H1 (cell line): ENCODE measurements around the gene SLC25A42. TPM values are rescaled to one million over a fixed set of nuclear protein-coding genes. Genes with fewer than 3 reads are reported as not detected.

Experiments used
- CEBPB ChIP-seq: IDR thresholded peaks from 2 replicates; pipeline ENCODE4 v1.6.1; 2012; ENCODE audit warnings: low read depth, low read length
- SP4 ChIP-seq: IDR thresholded peaks from 2 replicates; pipeline ENCODE4 v1.6.1; 2012; ENCODE audit warnings: low read length, inconsistent platforms
- polyA plus RNA-seq, 7 experiments: library from polyadenylated mRNA; depleted of rRNA in 3 of 7; stranded (reverse) in 5 of 7; unstranded in 2 of 7; fragments of >200 nt in 5 of 7; fragments of 200-250 nt in 2 of 7; gene quantifications; 1 replicate in 5 of 7; 2 replicates in 1 of 7; 4 replicates in 1 of 7; pipeline versions ENCODE4 v1.2.1 to v1.2.3, GENCODE V29; 2011 to 2013; ENCODE audit warnings: missing spikeins in 2 of 7, mixed read lengths in 2 of 7
- total RNA-seq: library from RNA; stranded (reverse); fragmentation: NEBNext Ultra II Directional; extraction: Animal tissue kit (Norgen Biotek cat#: 25700); gene quantifications from 2 replicates; pipeline ENCODE4 v1.2.1, GENCODE V29; 2021
- TF ChIP-seq, protein P1 (sequence below): IDR thresholded peaks from 2 replicates; pipeline ENCODE4 v1.6.1; 2011; ENCODE audit warnings: low read depth, mild to moderate bottlenecking, low read length; ENCODE audit not compliant: insufficient read depth

The SLC25A42 gene
- total and polyA plus RNA-seq, 2 of the 8 experiments (the other 6 are each of a cell fraction or from before 2014, with no cell fraction given) = 5.9 to 6.2 TPM

DNA sequence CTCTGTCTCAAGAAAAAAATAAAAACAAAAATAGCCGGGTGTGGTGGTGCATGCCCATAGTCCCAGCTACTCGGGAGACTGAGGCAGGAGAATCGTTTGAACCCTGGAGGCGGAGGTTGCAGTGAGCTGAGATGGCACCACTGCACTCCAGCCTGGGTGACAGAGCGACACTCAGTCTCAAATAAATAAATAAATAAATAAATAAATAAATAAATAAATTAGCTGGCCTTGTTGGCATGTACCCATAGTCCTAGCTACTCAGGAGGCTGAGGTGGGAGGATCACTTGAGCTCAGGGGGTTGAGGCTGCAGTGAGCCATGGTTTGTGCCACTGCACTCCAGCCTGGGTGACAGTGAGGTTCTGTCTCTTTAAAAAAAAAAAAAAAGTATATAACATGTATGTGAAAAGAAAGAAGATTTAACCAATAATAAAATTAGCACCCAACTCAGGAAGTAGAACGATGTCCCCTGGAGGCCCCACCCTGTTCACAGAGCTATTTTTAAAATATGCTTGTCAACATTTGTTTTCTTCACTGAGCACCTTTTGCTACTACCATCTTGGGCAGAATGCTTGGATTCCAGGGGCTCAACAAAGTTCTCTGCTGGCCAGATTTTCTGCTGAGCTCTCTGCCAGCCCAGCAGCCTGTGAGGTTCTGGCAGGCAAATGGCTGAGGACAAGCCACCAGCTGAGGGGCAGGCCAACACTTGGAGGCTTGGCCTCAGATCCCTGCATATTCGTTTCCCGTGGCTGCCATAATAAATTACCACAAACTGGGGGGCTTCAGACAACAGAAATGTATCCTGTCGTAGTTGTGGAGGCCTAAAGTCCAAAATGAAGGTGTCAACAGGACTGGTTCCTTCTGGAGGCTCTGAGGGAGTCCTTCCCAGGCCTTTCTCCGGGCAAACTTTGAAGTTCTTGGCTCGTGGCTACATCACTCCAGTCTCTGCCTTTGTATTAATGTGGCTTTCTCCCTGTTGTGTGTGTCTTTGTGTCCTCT is 5.2 kb downstream of the SLC25A42 start (continued):
- TF ChIP-seq, protein P1, sequence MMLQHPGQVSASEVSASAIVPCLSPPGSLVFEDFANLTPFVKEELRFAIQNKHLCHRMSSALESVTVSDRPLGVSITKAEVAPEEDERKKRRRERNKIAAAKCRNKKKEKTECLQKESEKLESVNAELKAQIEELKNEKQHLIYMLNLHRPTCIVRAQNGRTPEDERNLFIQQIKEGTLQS = no peak
- TF ChIP-seq SP4 (no peak), CEBPB (no peak)
